GM19468 (cell line): ENCODE measurements around the gene MIPEP.
A peak's percentile ranks its signal among the peaks of the same experiment; 100 is the strongest.

Experiments used
- ATAC-seq: cut with Tn5 transposase; IDR thresholded peaks from one replicate; pipeline ENCODE4 v1.9.1; 2021; ENCODE audit warnings: mild to moderate bottlenecking, moderate library complexity, moderate number of reproducible peaks; ENCODE audit not compliant: unreplicated experiment; ENCODE audit errors: extremely low read depth

The MIPEP gene

GRCh38 chr13:23695711-23696464, 193.3 kb downstream of the MIPEP start:
- peak; percentile 71 for ATAC-seq

- ATAC-seq: no peak
Measured at GRCh38 chr13:23695196-23695595, 194.0 kb downstream of the MIPEP start.

GRCh38 chr13:23692816-23693215, 196.4 kb downstream of the MIPEP start:
- no peak for ATAC-seq

- no peak for ATAC-seq
Measured at GRCh38 chr13:23690668-23691067, 198.5 kb downstream of the MIPEP start.

- no peak for ATAC-seq
Measured at GRCh38 chr13:23688336-23688735, 200.9 kb downstream of the MIPEP start.

GRCh38 chr13:23687614-23688013, 201.6 kb downstream of the MIPEP start:
- ATAC-seq: no peak

- ATAC-seq: no peak
Measured at GRCh38 chr13:23686948-23687347, 202.3 kb downstream of the MIPEP start.

- ATAC-seq: no peak
Measured at GRCh38 chr13:23685416-23685815, 203.8 kb downstream of the MIPEP start.

- ATAC-seq: no peak
Measured at GRCh38 chr13:23684647-23685046, 204.6 kb downstream of the MIPEP start.

GRCh38 chr13:23683084-23683483, 206.1 kb downstream of the MIPEP start:
- no peak for ATAC-seq

GRCh38 chr13:23680845-23681669, 208.1 kb downstream of the MIPEP start:
- no peak for ATAC-seq
